K562 (cell line): ENCODE data around the gene OR2S2. TPM values are rescaled to one million over a fixed set of nuclear protein-coding genes. Genes with fewer than 3 reads are reported as not detected.

Source experiments
- ASH1L ChIP-seq: fragments of 450-650 bp; IDR thresholded peaks from 2 replicates; pipeline ENCODE4 v1.6.1; 2018; ENCODE audit warnings: borderline replicate concordance, mild to moderate bottlenecking, low read depth; ENCODE audit not compliant: partially characterized antibody
- CEBPB ChIP-seq: fragments of 450-650 bp; IDR thresholded peaks from 2 replicates; pipeline ENCODE4 v1.6.1; 2016; ENCODE audit warnings: missing genetic modification characterization, missing compliant biosample characterization
- EZH2 ChIP-seq: IDR thresholded peaks from 2 replicates; pipeline ENCODE4 v1.6.1; 2012; ENCODE audit warnings: low read depth, mild to moderate bottlenecking, inconsistent platforms, low read length, borderline replicate concordance
- HDGF ChIP-seq: fragments of 450-650 bp; IDR thresholded peaks from 2 replicates; pipeline ENCODE4 v1.6.1; 2016
- MLX ChIP-seq, 2 experiments: fragments of 450-650 bp in 1 of 2; sonication (generic) in 1 of 2; formaldehyde crosslinking; conservative IDR thresholded peaks; 2 replicates each; pipeline versions ENCODE4 v1.4.0 to v1.8.1; 2020 to 2022; ENCODE audit warnings: mild to moderate bottlenecking in 1 of 2, missing genetic modification reagents in 1 of 2
- NEUROD1 ChIP-seq: fragments of 150-350 bp; IDR thresholded peaks from 2 replicates; pipeline ENCODE4 v1.6.1; 2014; ENCODE audit warnings: borderline replicate concordance, low read length, low read depth; ENCODE audit not compliant: partially characterized antibody
- NFRKB ChIP-seq: fragments of 450-650 bp; IDR thresholded peaks from 2 replicates; pipeline ENCODE4 v1.6.1; 2016; ENCODE audit warnings: low read depth
- PCBP1 ChIP-seq: fragments of 200-400 bp; formaldehyde crosslinking; IDR thresholded peaks from 2 replicates; pipeline ENCODE4 v1.6.1; 2018; ENCODE audit warnings: mild to moderate bottlenecking, low read depth, low read length; ENCODE audit not compliant: poor library complexity, severe bottlenecking
- SRF ChIP-seq, 2 experiments: fragments of 250-450, 450-650 bp in 1 of 2; sonication (Bioruptor Pico) in 1 of 2; sonication (generic) in 1 of 2; formaldehyde crosslinking; IDR thresholded peaks; 2 replicates each; pipeline versions ENCODE4 v1.5.0 to v1.5.1; 2020 to 2022; ENCODE audit warnings: mild to moderate bottlenecking in 1 of 2, missing genetic modification reagents in 1 of 2
- STAT5B ChIP-seq: fragments of 250-450 bp; sonication (Bioruptor Pico); IDR thresholded peaks from 2 replicates; pipeline ENCODE4 v1.8.0; 2021; ENCODE audit warnings: mild to moderate bottlenecking, inconsistent platforms
- ZKSCAN3 ChIP-seq: fragments of 250-450 bp; sonication (Bioruptor Pico); IDR thresholded peaks from 2 replicates; pipeline ENCODE4 v1.4.0; 2020
- ZNF232 ChIP-seq: sonication (generic); formaldehyde crosslinking; IDR thresholded peaks from 2 replicates; pipeline ENCODE4 v1.8.0; 2022; ENCODE audit warnings: mild to moderate bottlenecking, missing genetic modification reagents
- ZNF384 ChIP-seq: IDR thresholded peaks from 2 replicates; pipeline ENCODE4 v1.6.1; 2012; ENCODE audit warnings: low read depth, low read length, improper control_type of control experiment
- ZNF444 ChIP-seq: fragments of 250-450 bp; sonication (Bioruptor Pico); IDR thresholded peaks from 2 replicates; pipeline ENCODE4 v1.4.0; 2020; ENCODE audit warnings: mild to moderate bottlenecking, moderate library complexity
- ZNF445 ChIP-seq: fragments of 250-450 bp; sonication (Bioruptor Pico); IDR thresholded peaks from 2 replicates; pipeline ENCODE4 v1.4.0; 2020; ENCODE audit warnings: low read depth, mild to moderate bottlenecking, moderate library complexity
- ZNF644 ChIP-seq: fragments of 200-800 bp; sonication (Bioruptor generic); IDR thresholded peaks from 2 replicates; pipeline ENCODE4 v1.6.1; 2016; ENCODE audit warnings: low read depth, missing genetic modification characterization, missing compliant biosample characterization
- ZNF76 ChIP-seq: fragments of 250-450 bp; sonication (Bioruptor Pico); IDR thresholded peaks from 2 replicates; pipeline ENCODE4 v1.4.0; 2020; ENCODE audit warnings: mild to moderate bottlenecking, moderate library complexity, borderline replicate concordance
- ZNF764 ChIP-seq: fragments of 250-450 bp; sonication (Bioruptor Pico); IDR thresholded peaks from 2 replicates; pipeline ENCODE4 v1.4.0; 2020; ENCODE audit warnings: low read depth, mild to moderate bottlenecking, moderate library complexity
- polyA plus RNA-seq, 8 experiments: library from polyadenylated mRNA; depleted of rRNA in 4 of 8; stranded (reverse) in 5 of 8; unstranded in 3 of 8; fragments of >200 nt; fragmentation: Nextera tagmentation in 2 of 8; fragmentation: Illumina TruSeq in 1 of 8; extraction: Ambion mirVana in 2 of 8; extraction: Trizol in 1 of 8; gene quantifications; 2 replicates each; pipeline versions ENCODE4 v1.2.1 to v1.2.3, GENCODE V29; 2011 to 2014; ENCODE audit warnings: inconsistent platforms in 1 of 8, missing spikeins in 1 of 8
- total RNA-seq, 7 experiments: library from RNA; depleted of rRNA in 6 of 7; stranded (reverse); fragments of >200 nt in 6 of 7; fragmentation: Illumina TruSeq in 2 of 7; extraction: Trizol in 2 of 7; gene quantifications; 2 replicates each; pipeline versions ENCODE4 v1.2.1 to v1.2.3, GENCODE V29; 2011 to 2021; ENCODE audit warnings: low replicate concordance in 1 of 7
- TF ChIP-seq, protein P1 (sequence below): IDR thresholded peaks from 2 replicates; pipeline ENCODE4 v1.6.1; 2011; ENCODE audit not compliant: insufficient read length; ENCODE audit errors: extremely low read depth
- TF ChIP-seq, protein P2 (sequence below): sonication (generic); formaldehyde crosslinking; IDR thresholded peaks from 2 replicates; pipeline ENCODE4 v1.8.1; 2023; ENCODE audit warnings: mild to moderate bottlenecking, missing genetic modification reagents
- TF ChIP-seq, protein P3 (sequence below), 2 experiments: fragments of 450-650 bp; IDR thresholded peaks; 2 replicates each; pipeline ENCODE4 v1.6.1; 2016

The OR2S2 gene
- total and polyA plus RNA-seq, 9 of the 15 experiments (the other 6 are each of a cell fraction or from before 2014, with no cell fraction given): not detected

DNA sequence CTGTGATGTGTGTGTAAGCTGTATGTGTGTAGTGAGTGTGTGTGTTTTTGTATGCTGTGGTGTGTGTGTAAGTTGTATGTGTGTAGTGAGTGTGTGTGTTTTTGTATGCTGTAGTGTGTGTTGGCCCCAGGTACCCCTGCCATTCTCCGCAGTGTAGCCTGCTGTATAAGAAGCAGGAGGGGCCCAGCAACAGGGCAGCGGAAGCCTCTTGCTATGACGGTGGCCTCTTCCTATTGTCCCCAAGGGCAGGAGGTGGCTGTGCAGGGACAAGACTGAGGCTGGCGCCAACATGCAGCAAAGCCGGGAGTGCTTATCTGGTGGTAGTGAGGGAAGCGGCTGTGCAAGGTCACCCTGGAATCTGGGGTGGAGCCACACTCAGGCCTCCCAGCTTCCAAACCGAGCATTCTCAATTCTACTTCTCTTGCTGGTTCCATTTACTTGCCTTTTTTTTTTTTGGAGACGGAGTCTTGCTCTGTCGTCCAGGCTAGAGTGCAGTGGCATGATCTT, 43.6 kb downstream of the OR2S2 start (continued):
- TF ChIP-seq, protein P1, sequence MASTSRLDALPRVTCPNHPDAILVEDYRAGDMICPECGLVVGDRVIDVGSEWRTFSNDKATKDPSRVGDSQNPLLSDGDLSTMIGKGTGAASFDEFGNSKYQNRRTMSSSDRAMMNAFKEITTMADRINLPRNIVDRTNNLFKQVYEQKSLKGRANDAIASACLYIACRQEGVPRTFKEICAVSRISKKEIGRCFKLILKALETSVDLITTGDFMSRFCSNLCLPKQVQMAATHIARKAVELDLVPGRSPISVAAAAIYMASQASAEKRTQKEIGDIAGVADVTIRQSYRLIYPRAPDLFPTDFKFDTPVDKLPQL: no peak
- no peak for TF ChIP-seq ZNF444
- no peak for TF ChIP-seq CEBPB (tag)
- TF ChIP-seq ZKSCAN3 (CRISPR knock-in tag): no peak
- no peak for TF ChIP-seq ZNF232 (CRISPR knock-in tag)
- peak; percentile 48; the same call in 1 of the 2 replicates for TF ChIP-seq ZNF644 (tag)
- TF ChIP-seq EZH2: no peak
- peak; percentile 70; the same call in 1 of the 2 replicates for TF ChIP-seq NFRKB
- no peak for TF ChIP-seq ASH1L
- no peak for TF ChIP-seq PCBP1
- no peak for TF ChIP-seq NEUROD1
- TF ChIP-seq SRF (CRISPR knock-in tag; IDR thresholded peaks at IDR 0.05): no peak
- TF ChIP-seq STAT5B: no peak
- TF ChIP-seq, protein P2, sequence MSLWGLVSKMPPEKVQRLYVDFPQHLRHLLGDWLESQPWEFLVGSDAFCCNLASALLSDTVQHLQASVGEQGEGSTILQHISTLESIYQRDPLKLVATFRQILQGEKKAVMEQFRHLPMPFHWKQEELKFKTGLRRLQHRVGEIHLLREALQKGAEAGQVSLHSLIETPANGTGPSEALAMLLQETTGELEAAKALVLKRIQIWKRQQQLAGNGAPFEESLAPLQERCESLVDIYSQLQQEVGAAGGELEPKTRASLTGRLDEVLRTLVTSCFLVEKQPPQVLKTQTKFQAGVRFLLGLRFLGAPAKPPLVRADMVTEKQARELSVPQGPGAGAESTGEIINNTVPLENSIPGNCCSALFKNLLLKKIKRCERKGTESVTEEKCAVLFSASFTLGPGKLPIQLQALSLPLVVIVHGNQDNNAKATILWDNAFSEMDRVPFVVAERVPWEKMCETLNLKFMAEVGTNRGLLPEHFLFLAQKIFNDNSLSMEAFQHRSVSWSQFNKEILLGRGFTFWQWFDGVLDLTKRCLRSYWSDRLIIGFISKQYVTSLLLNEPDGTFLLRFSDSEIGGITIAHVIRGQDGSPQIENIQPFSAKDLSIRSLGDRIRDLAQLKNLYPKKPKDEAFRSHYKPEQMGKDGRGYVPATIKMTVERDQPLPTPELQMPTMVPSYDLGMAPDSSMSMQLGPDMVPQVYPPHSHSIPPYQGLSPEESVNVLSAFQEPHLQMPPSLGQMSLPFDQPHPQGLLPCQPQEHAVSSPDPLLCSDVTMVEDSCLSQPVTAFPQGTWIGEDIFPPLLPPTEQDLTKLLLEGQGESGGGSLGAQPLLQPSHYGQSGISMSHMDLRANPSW (CRISPR knock-in tag): no peak
- no peak for TF ChIP-seq MLX (CRISPR knock-in tag; conservative IDR thresholded peaks at IDR 0.05)
- TF ChIP-seq, protein P3, sequence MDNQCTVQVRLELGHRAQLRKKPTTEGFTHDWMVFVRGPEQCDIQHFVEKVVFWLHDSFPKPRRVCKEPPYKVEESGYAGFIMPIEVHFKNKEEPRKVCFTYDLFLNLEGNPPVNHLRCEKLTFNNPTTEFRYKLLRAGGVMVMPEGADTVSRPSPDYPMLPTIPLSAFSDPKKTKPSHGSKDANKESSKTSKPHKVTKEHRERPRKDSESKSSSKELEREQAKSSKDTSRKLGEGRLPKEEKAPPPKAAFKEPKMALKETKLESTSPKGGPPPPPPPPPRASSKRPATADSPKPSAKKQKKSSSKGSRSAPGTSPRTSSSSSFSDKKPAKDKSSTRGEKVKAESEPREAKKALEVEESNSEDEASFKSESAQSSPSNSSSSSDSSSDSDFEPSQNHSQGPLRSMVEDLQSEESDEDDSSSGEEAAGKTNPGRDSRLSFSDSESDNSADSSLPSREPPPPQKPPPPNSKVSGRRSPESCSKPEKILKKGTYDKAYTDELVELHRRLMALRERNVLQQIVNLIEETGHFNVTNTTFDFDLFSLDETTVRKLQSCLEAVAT (IDR thresholded peaks at IDR 0.05): no peak
- no peak for TF ChIP-seq ZNF384
- TF ChIP-seq ZNF764: no peak
- no peak for TF ChIP-seq ZNF445 (CRISPR knock-in tag)
- TF ChIP-seq HDGF: peak; percentile 48; the same call in 1 of the 2 replicates
- TF ChIP-seq ZNF76 (CRISPR knock-in tag): no peak
